ENCODE results near the gene LIM2.
"Not testable (repeated sequence)": the region's sequence is repeated elsewhere in the genome, so short reads cannot be mapped to it uniquely, and the experiment has no call there.

- not testable (repeated sequence) for TF ChIP-seq BHLHE40 (IDR thresholded peaks at IDR 0.05; ENCODE audit: low read depth, low read length); RFX5 (IDR thresholded peaks at IDR 0.05; ENCODE audit: low read depth, low read length); POLR2A (IDR thresholded peaks at IDR 0.05; ENCODE audit: low read depth, low read length); RAD21 (IDR thresholded peaks at IDR 0.05; ENCODE audit: low read length); FOS (IDR thresholded peaks at IDR 0.05; ENCODE audit: low read depth, low read length); MXI1 (IDR thresholded peaks at IDR 0.05; ENCODE audit: borderline replicate concordance, low read depth, low read length); CEBPB (IDR thresholded peaks at IDR 0.05; ENCODE audit: low read depth, low read length); SMC3 (IDR thresholded peaks at IDR 0.05; ENCODE audit: low read depth, low read length)
- TF ChIP-seq, protein P1, sequence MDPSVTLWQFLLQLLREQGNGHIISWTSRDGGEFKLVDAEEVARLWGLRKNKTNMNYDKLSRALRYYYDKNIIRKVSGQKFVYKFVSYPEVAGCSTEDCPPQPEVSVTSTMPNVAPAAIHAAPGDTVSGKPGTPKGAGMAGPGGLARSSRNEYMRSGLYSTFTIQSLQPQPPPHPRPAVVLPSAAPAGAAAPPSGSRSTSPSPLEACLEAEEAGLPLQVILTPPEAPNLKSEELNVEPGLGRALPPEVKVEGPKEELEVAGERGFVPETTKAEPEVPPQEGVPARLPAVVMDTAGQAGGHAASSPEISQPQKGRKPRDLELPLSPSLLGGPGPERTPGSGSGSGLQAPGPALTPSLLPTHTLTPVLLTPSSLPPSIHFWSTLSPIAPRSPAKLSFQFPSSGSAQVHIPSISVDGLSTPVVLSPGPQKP (IDR thresholded peaks at IDR 0.05; ENCODE audit: borderline replicate concordance, low read depth, low read length): not testable (repeated sequence)
- TF ChIP-seq, protein P2, sequence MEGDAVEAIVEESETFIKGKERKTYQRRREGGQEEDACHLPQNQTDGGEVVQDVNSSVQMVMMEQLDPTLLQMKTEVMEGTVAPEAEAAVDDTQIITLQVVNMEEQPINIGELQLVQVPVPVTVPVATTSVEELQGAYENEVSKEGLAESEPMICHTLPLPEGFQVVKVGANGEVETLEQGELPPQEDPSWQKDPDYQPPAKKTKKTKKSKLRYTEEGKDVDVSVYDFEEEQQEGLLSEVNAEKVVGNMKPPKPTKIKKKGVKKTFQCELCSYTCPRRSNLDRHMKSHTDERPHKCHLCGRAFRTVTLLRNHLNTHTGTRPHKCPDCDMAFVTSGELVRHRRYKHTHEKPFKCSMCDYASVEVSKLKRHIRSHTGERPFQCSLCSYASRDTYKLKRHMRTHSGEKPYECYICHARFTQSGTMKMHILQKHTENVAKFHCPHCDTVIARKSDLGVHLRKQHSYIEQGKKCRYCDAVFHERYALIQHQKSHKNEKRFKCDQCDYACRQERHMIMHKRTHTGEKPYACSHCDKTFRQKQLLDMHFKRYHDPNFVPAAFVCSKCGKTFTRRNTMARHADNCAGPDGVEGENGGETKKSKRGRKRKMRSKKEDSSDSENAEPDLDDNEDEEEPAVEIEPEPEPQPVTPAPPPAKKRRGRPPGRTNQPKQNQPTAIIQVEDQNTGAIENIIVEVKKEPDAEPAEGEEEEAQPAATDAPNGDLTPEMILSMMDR (conservative IDR thresholded peaks at IDR 0.05; ENCODE audit: low read depth, low read length): not testable (repeated sequence)
These were observed 12.2 kb upstream of the LIM2 start for GRCh38 chr19:51399936-51400335.

All from IMR-90 (cell line).